HuH-7.5 (cell line): Measurements from ENCODE around the gene SLAMF1.
"Not testable (repeated sequence)": the region's sequence is repeated elsewhere in the genome, so short reads cannot be mapped to it uniquely, and the experiment has no call there.

ENCODE experiments used
- DNase-seq: peaks from one replicate; pipeline ENCODE4 v3.0.0; 2011; ENCODE audit warnings: low spot score

The SLAMF1 gene

GRCh38 chr1:160639652-160640051 is 7.2 kb downstream of the SLAMF1 start:
- no peak for DNase-seq

- no peak for DNase-seq
Observed at GRCh38 chr1:160638926-160639325, 7.9 kb downstream of the SLAMF1 start.

GRCh38 chr1:160638540-160638857 is 8.3 kb downstream of the SLAMF1 start:
- no peak for DNase-seq

GRCh38 chr1:160637821-160638539 is 8.9 kb downstream of the SLAMF1 start:
- no peak for DNase-seq

GRCh38 chr1:160637065-160637464 is 9.8 kb downstream of the SLAMF1 start:
- DNase-seq = no peak

- no peak for DNase-seq
Observed at GRCh38 chr1:160636547-160636946, 10.3 kb downstream of the SLAMF1 start.

GRCh38 chr1:160636076-160636475 is 10.8 kb downstream of the SLAMF1 start:
- DNase-seq = no peak

- DNase-seq = no peak
Observed at GRCh38 chr1:160634543-160635491, 12.0 kb downstream of the SLAMF1 start.

- DNase-seq = no peak
Observed at GRCh38 chr1:160633330-160633903, 13.4 kb downstream of the SLAMF1 start.

GRCh38 chr1:160631983-160632625 is 14.7 kb downstream of the SLAMF1 start:
- DNase-seq = no peak

GRCh38 chr1:160630523-160631451 is 16.1 kb downstream of the SLAMF1 start:
- DNase-seq = no peak

GRCh38 chr1:160629286-160630210 is 17.3 kb downstream of the SLAMF1 start:
- DNase-seq = no peak

GRCh38 chr1:160628799-160629263 is 18.0 kb downstream of the SLAMF1 start:
- DNase-seq = no peak

- not testable (repeated sequence) for DNase-seq
Observed at GRCh38 chr1:160627677-160628289, 19.1 kb downstream of the SLAMF1 start.

GRCh38 chr1:160626509-160627342 is 20.1 kb downstream of the SLAMF1 start:
- no peak for DNase-seq

- DNase-seq = no peak
Observed at GRCh38 chr1:160625725-160626498, 20.9 kb downstream of the SLAMF1 start.

- DNase-seq = no peak
Observed at GRCh38 chr1:160625321-160625720, 21.5 kb downstream of the SLAMF1 start.

GRCh38 chr1:160624464-160624863 is 22.4 kb downstream of the SLAMF1 start:
- DNase-seq = no peak
